Activated CD4-positive, alpha-beta T cell treated with anti-CD3 and anti-CD28 coated beads for 4 hours (primary cell): Measurements from ENCODE around the gene MAPT.

Source experiments
- DNase-seq, 2 donors: peaks; one replicate each; pipeline ENCODE4 v3.0.0-alpha.2; 2020

MAPT gene

DNA sequence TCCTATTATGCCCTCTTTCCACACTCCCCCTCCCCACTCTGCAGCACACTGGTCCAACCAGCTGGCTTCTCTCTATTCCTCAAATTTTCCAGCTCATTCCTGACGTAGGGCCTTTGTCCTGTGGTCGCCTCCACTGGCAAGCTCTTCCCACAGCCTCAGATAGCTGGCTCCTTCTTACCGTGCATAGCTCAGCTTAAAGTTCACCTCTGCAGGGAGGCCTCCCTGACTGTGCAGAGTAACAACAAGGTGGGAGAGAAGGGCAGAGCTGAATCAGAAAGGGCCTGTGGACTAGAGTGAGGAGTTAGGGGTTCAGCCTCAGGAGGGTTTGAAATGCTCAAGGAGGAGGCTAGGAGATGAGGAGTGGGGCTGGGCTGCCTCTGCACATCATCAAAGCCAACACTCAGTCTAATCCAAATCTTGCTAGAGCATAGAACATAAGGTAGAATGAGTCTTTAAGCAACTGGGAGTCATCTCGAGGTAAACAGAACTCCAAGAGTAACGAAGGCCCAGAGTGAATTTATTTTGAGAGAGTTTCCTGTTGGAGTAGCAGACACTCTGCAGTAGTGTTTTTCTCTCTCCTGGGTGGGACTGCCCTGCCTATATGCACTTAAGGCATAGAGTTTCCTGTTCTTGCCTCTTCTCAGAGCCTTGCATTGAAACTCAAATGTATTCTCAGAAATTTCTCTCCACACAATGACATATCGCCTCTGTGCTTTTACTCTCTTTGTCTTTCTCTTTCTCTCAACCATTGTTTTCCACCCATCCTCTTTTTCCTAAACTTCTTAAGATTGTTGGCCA, 30.3 kb upstream of the MAPT start:
- no peak for DNase-seq

DNA sequence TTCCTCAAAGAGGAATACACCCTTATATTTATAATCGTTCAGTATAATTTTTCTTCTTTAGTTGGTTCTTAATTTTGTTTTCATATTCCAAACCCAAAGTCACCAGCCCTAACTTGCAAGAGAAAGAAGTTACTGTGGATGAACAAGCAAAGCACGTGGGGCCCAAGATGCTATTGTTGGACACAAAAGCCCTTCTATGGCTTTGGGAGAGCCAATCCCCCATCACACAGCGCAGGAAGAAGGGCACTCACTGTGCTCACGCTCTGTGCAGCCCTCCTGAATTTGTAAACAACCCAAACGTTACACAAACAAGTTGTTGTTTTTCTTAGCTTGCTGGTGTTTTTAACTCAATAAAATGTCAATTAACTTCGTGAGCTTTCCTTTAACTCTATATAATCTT, 27.2 kb upstream of the MAPT start:
- no peak for DNase-seq

DNA sequence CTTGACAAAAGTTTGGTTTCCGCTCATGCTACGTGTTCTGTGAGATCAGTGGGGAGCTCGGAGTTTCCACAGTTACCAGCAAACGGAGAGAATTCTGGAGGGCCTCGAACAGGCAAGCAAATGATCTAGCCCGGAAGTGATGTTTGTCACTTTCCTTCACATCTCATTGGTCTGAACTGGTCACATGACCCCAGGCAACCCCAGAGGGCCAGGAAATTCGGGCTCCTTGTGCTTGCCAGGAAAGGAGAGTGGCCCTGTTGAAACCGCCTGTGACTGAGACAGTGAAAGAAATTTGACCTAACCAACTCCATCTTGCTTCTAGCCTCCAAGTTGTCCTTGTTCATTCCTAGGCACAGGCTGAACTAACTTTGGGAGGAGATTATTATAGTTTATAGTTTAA, 26.7 kb upstream of the MAPT start:
- DNase-seq, result no peak

DNA sequence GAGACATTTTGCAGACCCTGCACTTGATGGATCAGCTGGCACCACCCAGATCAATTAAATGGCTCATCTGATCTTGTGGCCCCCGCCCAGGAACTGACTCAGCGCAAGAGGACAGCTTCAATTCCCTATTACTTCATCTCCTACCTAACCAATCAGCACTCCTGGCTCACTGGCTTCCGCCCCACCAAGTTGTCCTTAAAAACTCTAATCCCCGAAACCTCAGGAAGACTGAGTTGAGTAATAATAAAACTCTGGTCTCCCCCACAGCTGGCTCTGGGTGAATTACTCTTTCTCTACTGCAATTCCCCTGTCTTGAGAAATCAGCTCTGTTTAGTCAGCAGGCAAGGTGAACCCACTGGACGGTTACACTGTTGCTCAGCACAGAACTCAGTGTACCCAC, 26.1 kb upstream of the MAPT start:
- no peak for DNase-seq

DNA sequence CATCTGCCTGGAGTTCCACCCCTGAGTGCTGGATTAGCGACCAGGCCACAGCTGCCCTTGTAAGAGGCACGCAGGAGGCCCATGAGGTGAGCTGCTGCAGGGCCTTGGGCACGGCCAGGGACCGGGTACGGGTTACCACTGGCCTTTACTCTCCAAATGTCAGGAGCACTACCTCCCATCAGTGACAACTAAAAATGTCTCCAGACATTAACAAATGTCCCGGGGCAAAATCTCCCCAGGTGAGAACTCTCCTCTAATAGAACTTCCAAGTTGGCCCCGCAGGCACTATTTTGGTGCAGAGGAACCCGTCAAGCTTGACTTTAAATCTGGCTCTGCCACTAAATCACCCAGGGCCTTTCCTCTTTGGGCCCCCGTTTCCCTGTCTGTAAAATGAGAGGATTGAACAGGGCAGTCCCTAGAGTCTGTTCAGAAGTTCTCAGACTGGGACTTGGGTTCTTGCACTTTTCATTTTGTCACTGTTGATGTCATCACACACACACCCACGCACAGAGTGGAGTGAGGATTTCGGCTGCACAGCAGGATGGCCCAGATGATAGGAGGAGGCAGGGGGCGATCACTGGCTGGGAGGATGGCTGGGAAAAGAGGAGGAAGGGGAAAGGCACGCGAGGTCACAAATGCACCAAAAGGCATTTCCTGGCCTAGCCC, 24.5 kb upstream of the MAPT start:
- DNase-seq, result no peak

DNA sequence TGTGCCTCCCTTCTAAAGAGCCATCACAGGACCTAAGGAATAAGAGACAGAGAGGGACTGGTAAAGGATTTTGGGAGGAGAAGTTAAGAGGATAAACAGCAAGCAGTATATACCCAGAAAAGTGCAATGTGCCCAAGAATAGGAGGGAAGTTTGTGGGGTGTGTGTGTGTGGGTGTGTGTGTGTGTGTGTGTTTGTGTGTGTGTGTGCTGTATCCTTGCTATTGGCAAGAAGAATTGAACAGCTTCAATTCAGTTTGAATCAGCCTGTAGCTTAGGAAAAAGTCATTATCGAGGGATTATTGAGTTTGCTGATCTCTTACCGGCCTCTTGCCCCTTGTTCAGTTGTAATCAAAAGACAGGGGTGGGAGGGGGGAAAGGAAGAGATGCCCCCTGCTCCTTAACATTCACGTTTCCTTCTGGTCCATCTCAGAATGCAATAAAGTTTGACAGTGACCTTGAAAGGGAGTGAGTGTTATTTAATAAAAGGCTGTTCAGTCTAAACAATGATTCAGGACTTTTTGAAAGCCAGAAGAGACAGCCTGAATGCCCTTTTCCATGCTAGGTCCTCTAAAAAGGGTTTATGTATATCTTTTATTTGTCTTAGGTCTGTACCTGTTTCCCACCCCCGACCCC, 23.9 kb upstream of the MAPT start:
- no peak for DNase-seq

DNA sequence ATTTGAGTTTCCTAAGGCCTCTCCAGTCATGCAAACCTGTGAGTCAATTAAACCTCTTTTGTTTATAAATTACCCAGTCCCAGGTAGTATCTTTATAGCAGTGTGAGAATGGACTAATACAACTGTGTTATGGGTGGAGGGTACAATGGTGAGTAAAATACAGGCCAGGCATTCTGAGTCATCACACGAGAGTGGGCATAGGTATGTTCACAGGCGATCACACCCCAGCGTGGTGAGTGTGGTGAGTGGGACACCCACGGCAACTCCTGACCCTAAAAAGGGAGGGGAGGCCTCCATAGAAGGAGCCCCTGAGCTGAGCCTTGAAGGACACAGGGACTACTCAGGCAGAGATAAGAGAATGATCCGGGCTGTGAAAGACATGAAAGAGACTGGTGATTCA, 22.6 kb upstream of the MAPT start:
- no peak for DNase-seq

DNA sequence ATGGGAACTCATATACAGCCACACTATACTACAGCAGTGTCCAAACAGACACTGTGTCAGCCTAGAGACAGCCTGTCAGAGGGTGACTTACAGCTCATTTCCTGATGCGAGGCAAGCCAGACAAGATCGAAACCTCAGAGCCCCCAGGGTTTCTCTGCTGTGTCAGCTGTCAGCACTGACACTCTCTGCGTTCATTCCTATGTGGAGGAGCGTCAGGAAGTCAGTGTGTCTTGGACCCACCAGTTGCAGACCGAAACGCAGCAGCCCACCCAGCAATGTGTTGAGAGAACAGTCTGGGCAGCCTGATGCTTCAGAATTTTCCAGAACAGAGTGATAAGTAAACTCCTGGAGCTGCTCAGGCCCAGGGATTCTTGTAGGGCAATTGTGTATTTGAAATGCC, 20.6 kb upstream of the MAPT start:
- peak; percentile 26 to 39 for DNase-seq

DNA sequence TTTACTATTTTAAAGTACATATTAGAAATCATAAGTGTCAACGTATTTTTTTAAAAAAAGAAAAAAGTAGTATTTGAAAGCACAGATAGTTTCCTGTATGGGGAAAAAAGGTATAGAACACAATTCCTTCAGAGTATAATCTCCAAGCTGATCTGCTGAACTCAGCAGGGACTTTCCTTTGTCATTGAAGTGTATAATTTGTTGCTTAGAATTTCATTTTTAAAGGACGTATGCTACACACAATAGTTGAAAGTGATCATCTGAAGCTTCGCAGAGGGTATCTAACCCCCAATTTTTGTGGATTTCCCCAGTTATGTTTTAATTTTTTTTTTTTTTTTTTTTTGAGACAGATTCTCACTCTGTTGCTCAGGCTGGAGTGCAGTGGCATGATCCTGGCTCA, 20.2 kb upstream of the MAPT start:
- no peak for DNase-seq

DNA sequence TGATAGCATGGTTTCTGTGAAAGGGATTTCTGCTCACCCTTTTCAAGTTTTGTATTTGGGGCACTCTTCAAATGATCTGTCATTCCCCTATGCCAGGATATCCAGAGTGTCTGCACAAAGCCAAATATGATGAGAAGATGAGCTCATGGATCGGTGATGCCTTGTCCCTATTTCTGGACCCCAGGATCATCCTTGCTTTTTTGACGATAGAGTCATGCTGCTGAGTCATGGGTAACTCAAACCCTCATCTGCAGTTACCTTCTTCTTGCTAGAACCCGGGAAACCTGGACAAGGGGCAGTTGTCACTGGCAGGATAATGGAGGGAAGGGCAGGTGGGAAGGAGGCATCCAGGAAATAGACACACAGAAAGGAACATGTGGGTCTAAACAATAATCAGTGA, 17.8 kb upstream of the MAPT start:
- no peak for DNase-seq

DNA sequence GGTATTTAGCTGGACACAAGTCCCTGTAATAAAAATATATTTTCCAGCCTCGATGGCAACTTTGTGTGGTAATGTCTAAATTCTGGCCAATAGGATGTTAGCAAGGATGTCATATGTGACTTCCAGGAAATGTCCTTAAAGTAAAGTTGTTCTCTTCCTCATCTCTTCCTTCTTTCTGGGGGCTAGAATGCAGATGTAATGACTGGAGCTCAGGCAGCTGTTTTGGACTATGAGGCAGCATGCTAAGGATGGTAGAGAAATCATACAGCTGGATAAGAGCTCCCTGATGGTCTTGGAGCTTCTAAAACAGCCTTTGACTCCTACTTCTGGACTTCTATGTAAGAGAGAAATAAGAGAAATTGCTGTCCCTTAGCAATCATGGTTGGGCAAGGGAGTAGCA, 16.9 kb upstream of the MAPT start:
- DNase-seq, result no peak

DNA sequence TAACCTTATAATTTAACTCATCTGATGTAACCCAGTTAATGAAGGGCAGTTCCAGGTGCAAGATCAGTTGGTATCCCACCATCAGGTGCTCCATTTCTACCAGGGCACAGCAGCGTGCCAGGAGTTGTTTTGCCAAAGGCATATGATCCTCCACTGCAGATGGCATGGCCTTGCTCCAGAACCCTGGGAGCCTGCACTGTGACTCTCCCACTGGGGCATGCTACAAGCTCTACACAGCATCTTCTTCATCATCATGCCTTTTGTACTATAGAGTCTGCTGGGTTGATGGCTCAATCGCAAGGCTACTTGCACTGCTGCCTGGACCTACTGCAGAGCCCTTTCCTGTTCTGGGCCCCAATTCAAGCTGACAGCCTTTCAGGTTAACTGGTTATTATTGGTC, 11.3 kb upstream of the MAPT start:
- DNase-seq, result no peak

DNA sequence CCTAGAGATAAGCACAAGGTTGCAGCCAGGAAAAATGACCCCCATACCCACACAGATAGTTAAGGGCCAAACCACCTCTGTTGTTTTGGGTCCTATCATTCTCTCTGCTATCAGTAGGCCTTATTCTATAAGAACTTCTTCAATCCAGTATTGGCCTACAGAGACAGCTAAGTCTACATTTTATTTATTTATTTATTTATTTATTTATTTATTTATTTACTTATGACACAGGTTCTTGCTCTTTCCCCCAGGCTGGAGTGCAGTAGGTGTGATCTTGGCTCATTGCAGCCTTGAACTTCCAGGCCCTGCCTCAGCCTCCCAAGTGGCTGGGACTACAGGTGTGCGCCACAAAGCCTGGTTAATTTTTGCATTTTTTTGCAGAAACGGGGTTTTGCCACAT, 7.5 kb upstream of the MAPT start:
- DNase-seq, result no peak

DNA sequence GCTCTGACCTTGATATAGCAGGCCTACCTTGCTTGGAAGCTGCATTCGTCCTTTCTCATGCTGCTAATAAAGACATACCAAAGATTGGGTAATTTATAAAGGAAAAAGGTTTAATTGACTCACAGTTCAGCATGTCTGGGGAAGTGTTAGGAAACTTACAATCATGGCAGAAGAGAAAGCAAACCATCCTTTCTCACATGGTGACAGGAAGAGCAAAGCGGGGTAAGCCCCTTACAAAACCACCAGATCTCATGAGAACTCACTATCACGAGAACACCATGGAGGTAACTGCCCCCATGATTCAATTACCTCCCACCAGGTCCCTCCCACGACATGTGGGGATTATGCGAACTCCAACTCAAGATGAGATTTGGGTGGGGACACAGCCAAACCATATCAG, 6.0 kb upstream of the MAPT start:
- no peak for DNase-seq

DNA sequence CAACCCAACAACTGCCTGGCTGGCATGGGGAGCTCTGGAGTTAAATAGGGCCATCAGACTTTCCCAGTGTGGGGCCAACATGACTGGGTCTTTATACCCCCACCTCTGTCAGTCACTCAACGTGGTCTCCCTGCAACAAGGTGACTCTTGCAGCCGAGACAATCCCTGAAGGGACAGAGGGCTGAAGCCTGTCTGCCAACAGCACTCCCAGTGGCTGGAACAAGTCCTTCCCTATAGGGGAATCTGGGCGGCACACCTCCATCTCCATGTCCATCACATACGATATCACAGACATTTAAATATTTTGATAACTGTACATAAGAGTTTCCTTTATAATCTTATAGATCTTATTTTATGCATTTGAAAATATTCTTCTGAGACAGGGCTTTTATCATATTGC, 4.8 kb upstream of the MAPT start:
- no peak for DNase-seq

DNA sequence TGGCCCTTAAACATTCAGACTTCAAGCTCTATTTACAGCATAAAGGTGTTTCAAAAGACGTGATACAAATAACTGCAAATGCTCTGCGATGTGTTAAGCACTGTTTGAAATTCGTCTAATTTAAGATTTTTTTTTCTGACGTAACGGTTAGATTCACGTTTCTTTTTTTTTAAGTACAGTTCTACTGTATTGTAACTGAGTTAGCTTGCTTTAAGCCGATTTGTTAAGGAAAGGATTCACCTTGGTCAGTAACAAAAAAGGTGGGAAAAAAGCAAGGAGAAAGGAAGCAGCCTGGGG, 681 bp upstream of the MAPT start:
- no peak for DNase-seq

DNA sequence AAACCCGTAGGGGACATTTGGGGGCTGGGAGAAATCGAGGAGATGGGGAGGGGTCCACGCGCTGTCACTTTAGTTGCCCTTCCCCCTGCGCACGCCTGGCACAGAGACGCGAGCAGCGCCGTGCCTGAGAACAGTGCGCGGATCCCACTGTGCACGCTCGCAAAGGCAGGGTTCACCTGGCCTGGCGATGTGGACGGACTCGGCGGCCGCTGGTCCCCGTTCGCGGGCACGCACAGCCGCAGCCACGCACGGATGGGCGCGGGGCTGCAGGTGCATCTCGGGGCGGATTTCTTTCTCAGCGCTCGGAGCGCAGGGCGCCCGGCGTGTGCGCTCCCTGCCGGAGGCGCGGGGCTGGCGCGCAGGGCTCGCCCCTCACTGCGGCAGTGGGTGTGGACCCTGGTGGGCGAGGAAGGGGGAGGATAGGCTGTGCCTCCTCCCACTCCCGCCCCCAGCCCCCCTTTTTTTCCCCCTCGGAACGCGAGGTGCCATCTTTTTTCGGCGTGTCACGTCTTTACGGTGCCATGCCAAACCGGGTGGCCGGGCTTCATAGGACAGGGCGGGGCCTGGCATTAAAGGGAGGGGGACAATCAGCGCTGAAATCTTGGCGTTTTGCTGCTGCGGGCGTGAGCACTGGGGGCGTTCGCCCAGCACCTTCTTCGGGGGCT, 1.1 kb downstream of the MAPT start:
- peak; percentile 22 to 41 for DNase-seq

DNA sequence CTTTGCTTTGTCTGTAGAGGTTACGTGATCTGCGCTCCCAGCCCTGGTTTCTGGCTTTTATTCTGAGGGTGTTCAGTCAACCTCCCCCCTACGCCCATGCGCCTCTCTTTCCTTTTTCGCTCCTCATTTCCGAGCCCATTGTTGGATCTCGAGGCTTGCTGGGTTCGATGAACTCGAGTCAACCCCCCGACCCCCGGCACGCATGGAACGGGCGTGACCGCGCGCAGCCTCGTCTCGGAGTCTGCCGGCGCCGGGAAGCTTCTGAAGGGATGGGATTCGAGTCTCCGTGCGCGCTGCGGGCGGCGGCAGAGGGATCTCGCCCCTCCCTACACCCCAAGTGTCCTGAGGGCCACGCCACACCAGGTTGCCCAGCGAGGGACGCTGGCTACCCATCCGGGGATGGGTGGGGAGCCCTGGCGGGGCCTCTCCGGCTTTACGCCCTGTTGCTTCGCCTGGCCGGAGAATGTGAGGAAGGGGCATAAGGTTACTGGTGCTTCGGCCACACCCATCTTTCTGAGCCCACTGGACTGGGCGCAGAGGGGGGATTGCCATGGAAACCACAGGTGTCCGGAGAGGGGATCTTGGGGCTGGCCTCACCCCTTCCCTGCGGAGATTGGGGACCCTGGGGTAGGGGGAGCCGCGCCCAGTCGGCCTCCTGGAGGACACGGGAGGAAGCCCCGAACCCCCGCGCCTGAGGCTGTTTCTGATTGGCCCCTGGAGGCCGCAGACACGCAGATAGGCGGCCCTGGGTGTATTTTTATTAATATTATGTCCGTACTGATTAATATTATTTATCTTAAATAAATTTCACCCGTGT, 1.8 kb downstream of the MAPT start:
- no peak for DNase-seq

DNA sequence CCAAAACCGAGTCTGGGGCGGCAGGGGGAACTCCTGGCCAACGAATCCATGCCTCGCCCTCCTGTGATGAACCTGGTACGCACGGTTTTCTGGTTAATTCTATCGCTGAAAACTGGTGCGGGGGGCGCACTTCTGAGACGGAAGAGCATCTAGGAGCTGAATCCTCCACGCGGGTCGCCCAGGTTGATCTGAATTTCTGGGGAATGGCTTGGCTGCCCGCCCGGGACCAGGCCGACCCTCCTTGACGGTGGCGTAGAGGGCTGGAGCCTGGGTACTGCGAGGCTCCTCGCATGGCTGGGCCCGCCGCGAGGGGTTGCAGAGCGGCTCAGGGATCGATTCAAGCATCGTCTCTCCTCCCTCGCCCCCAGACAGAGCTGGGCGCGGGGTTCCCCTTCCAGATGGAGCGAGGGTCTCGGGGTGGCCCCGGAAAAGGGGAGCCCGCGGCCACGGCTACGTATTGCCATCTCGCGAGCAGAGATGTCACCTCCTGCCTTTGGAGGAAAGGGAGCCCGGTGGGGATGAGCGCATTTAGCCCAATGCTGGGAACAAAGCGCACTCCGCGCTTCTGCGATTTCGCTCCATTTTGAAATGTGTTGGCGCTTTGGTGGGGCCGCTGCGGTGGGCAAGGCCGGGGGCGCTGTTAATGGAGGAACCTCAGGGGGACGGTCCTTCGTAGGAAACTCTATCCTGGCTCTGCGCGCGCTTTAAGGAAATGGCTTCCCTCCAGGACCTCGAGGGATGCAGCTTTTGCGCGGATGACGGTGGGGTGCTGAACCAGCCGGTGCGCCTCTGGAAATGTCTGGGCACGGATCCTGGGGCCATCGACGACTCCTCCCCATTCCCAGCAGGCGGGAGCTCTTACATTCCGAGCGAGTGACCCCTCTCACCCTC, 2.7 kb downstream of the MAPT start:
- no peak for DNase-seq

DNA sequence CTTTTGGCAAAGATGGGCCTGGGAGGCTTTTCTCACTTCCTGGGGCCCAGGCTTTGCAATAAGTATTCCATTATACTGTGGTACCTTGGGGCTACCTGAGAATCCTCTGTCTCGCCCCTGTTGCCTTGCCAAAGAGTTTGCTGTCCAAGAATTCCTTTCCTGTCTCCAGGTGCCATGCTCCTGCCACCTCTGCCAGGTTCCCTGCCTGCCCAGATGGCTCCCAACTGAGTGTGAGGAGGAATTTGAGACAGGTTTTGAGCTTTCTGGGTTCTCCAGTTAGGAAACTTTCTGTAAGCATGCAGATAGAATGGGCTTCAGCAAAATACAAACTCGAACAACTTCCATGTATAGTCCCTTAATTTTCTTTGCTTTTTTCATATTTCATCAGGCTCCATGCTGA, 5.8 kb downstream of the MAPT start:
- DNase-seq, result no peak

DNA sequence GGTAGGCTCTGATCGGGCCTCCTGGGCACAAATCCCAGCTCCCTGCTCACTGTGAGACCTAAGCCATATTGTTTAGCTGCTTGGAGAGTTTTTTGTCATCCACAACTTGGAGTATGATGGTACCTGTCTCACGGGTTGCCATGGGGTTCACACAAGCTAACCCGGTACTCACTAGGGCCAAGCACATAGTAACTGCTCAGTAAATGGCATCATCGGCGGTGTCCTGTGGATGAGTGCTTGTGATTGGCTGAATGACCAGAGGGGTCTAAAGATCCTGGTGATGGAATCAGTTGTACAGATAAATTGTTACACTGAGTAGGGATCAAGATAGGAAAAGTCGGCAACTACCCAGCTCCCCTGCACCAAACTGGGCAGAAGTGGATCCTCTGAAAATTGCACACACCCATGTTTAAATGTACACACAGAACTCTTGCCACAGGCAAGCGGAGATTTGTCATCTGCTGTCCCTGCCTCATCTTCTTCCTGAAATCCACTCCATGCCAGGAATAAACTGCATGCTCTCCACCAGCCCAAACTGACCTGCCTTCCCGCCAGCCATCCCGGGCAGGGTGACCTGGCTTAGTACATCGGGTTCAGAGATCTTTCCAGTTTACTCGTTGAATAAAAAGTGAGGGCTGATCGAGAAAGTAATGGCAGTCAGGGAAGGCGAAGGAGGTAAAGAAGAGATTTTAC, 6.5 kb downstream of the MAPT start:
- DNase-seq, result no peak
